Measurements from ENCODE around the gene SLMAP.
"Not testable (repeated sequence)": the region's sequence is repeated elsewhere in the genome, so short reads cannot be mapped to it uniquely, and the experiment has no call there.

SLMAP gene

GRCh38 chr3:57876632-57877031 lies 120.5 kb downstream of the SLMAP start:
- H3K4me3 ChIP-seq (ENCODE audit: control insufficient read depth, low read depth, low read length), result no peak overlapping the region
- TF ChIP-seq CTCF (IDR thresholded peaks at IDR 0.05; ENCODE audit: control insufficient read depth, insufficient read depth, low read depth, low read length, missing control alignments), result no peak
- no peak for DNase-seq (ENCODE audit: low read depth)

- TF ChIP-seq CTCF (IDR thresholded peaks at IDR 0.05; ENCODE audit: control insufficient read depth, insufficient read depth, low read depth, low read length, missing control alignments), result no peak
- no peak for DNase-seq (ENCODE audit: low read depth)
- no peak overlapping the region for H3K4me3 ChIP-seq (ENCODE audit: control insufficient read depth, low read depth, low read length)
Observed at GRCh38 chr3:57877116-57877515, 121.0 kb downstream of the SLMAP start.

DNA sequence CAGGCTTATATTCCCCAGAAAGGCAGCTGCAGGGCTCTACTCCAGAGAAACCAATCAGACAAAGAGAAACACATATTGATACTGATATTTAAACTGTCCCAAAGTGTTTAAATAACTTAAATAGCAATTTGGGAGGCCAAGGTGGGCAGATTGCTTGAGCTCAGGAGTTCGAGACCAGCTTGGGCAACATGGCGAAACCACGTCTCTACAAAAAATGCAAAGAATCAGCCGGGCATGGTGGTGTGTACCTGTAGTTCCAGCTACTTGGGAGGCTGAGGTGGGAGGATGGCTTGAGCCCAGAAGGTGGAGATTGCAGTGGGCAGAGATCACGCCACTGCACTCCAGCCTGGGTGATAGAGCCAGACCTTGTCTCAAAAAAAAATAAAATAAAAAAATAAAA lies 128.3 kb downstream of the SLMAP start:
- H3K4me3 ChIP-seq (ENCODE audit: control insufficient read depth, low read depth, low read length); DNase-seq (ENCODE audit: low read depth): not testable (repeated sequence)

DNA sequence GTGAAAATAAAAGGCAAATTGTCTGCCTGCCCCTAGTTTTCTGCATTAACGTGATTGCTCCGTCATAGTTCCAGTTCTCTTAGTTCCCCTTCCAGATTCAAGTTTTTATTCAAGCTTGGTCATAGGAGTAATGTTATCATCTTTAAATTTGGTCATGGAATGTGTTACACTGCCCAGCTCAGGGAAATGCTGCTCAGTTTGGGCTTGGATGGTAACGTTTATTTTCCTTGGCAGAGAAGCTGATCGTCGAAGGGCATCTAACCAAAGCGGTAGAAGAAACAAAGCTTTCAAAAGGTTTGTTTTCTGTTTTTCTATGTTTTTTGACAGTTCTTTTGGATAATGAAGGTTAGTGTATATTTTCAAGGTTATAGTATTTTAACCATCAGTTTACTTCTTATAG lies 133.7 kb downstream of the SLMAP start:
- no peak for TF ChIP-seq CTCF (IDR thresholded peaks at IDR 0.05; ENCODE audit: control insufficient read depth, insufficient read depth, low read depth, low read length, missing control alignments)
- no peak overlapping the region for H3K4me3 ChIP-seq (ENCODE audit: control insufficient read depth, low read depth, low read length)

DNA sequence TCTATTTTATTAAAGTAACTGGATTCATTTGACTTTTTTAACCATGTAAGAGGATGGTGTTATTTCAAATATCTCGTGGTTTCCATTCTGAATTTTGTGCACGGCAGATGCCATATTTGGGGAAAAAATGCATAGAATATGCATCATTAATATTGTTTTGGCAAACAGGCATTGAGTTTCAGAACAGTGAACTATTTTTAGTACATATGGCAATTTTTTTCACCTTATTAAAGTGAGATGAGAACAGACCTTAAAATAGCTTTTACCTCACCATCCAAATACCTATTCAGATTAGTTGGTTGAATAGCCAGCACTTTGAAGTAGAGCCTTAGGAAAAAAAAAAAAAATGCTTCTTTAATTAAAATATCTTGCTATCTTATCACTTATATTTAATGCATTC lies 134.8 kb downstream of the SLMAP start:
- no peak for DNase-seq (ENCODE audit: low read depth)
- no peak overlapping the region for H3K4me3 ChIP-seq (ENCODE audit: control insufficient read depth, low read depth, low read length)
- no peak for TF ChIP-seq CTCF (IDR thresholded peaks at IDR 0.05; ENCODE audit: control insufficient read depth, insufficient read depth, low read depth, low read length, missing control alignments)

More for the DNA sequence above, 133.7 kb downstream of the SLMAP start:
- no peak for DNase-seq (ENCODE audit: low read depth)

DNA sequence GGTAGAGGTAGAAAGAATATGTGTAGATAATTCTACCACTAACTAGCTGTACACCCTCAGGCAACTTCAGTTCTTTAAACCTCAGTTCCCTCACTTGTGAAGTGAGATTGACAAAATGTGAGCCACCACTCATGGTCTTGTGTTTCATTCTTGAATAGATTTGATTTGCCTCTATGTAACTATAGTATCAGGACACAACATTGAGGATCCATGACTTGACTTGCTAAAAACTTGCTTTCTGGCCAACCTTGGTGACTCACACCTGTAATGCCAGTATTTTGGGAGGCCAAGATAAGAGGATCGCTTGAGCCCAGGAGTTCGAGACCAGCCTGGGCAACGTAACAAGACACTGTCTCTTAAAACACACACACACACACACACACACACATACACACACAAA lies 136.3 kb downstream of the SLMAP start:
- TF ChIP-seq CTCF (IDR thresholded peaks at IDR 0.05; ENCODE audit: control insufficient read depth, insufficient read depth, low read depth, low read length, missing control alignments), result no peak
- no peak for DNase-seq (ENCODE audit: low read depth)
- H3K4me3 ChIP-seq (ENCODE audit: control insufficient read depth, low read depth, low read length), result no peak overlapping the region

DNA sequence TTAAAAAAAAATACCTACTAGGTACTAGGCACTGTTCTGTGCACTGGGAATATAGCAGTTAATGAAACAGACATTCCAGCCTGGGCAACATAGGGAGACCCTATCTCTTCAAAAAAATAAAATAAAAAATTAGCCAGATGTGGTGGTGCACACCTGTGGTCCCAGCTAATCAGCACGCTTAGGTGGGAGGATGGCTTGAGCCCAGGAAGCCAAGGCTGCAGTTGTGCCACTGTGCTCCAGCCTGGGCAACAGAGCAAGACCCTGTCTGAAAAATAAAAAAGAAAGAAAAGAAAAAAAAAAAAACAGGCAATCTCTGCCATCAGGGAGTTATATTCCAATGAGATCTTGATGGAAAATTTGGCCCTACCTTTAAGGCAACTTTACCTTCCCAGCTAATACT lies 137.0 kb downstream of the SLMAP start:
- DNase-seq (ENCODE audit: low read depth), result no peak
- no peak for TF ChIP-seq CTCF (IDR thresholded peaks at IDR 0.05; ENCODE audit: control insufficient read depth, insufficient read depth, low read depth, low read length, missing control alignments)
- H3K4me3 ChIP-seq (ENCODE audit: control insufficient read depth, low read depth, low read length), result no peak overlapping the region

Measured in AG09309 (cell line).